Central memory CD8-positive, alpha-beta T cell (primary cell): Measurements from ENCODE around the gene SDK2.

Source experiments
- ATAC-seq: fragments of 150-1000 bp; cut with Tn5 transposase; replicated peaks from 2 replicates; pipeline ENCODE4 v1.10.0; 2022; ENCODE audit warnings: mild to moderate bottlenecking, moderate FRiP score, moderate number of reproducible peaks; ENCODE audit not compliant: poor library complexity, severe bottlenecking; ENCODE audit errors: extremely low read depth
- DNase-seq, 2 donors: peaks; one replicate each; pipeline ENCODE4 v3.0.0; 2021; ENCODE audit warnings: low spot score in 2 of 2
- H3K27ac Mint-ChIP-seq: one replicate; pipeline ENCODE4 v1.8.0; 2022; ENCODE audit warnings: low read depth, mild to moderate bottlenecking, moderate library complexity, mixed read lengths
- H3K27me3 Mint-ChIP-seq: one replicate; pipeline ENCODE4 v1.8.0; 2022; ENCODE audit warnings: mixed read lengths
- H3K36me3 Mint-ChIP-seq: one replicate; pipeline ENCODE4 v1.8.0; 2022; ENCODE audit warnings: mild to moderate bottlenecking, moderate library complexity, mixed read lengths; ENCODE audit not compliant: insufficient read depth
- H3K4me1 Mint-ChIP-seq: one replicate; pipeline ENCODE4 v1.8.0; 2022; ENCODE audit warnings: mixed read lengths
- H3K4me3 Mint-ChIP-seq: one replicate; pipeline ENCODE4 v1.8.0; 2022; ENCODE audit warnings: mild to moderate bottlenecking, moderate library complexity, mixed read lengths
- H3K9me3 Mint-ChIP-seq: one replicate; pipeline ENCODE4 v1.8.0; 2022; ENCODE audit warnings: mixed read lengths

Gene SDK2

DNA sequence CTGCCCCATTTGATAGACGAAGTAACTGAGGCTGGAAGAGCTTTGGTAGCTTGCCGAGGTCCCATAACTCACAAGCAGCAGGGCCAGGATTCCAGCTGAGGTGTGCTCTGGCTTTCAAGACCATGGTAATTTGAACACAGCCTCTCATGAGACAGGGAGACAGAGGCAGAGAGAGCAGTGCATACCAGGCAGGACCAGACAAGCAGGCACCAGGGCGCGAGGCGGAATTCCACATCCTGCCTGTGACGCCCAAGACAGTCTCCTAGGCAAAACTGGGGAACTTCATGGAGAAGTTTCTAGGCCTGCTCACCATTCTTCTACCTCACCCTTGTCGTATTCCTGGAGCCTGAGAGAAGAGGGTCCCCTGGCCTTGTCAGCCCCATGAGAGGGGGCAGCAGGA lies 19.2 kb downstream of the SDK2 start:
- H3K4me3 Mint-ChIP-seq: no peak overlapping the region
- H3K27me3 Mint-ChIP-seq: peaks cover 23% of the 10 kb centered on the region
- DNase-seq (no peak), ATAC-seq (no peak)
- H3K4me1 Mint-ChIP-seq: no peaks in the 10 kb centered on the region
- H3K36me3 Mint-ChIP-seq: no peaks in the 10 kb centered on the region
- H3K9me3 Mint-ChIP-seq: no peaks in the 10 kb centered on the region
- no peak overlapping the region for H3K27ac Mint-ChIP-seq

DNA sequence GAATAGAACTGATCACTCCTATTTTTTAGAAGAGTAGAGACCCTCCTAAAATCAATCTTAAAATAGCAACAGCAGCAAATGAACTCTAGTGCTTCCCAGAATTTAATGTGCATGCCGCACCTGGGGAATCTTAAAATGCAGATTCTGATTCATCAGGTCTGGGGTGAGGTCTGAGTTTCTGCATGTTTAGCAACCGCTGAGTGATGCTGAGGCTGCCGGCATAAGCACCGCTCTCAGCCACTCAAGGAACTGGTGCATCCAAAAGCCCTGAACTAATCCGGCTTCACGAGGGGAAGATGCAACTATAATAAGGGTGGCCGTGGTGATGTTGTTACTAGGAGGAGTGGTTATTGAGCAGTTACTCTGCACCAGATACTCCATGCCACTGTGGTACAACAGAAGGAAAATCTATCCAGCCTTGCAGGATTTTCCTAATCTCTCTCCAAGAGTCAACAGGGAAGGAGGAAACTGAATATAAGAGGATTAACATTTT lies 19.7 kb downstream of the SDK2 start:
- H3K27ac Mint-ChIP-seq: no peak overlapping the region
- no peaks in the 10 kb centered on the region for H3K36me3 Mint-ChIP-seq
- H3K27me3 Mint-ChIP-seq: peaks cover 23% of the 10 kb centered on the region
- H3K9me3 Mint-ChIP-seq: no peaks in the 10 kb centered on the region
- DNase-seq: no peak
- H3K4me3 Mint-ChIP-seq: no peak overlapping the region
- no peaks in the 10 kb centered on the region for H3K4me1 Mint-ChIP-seq
- ATAC-seq: no peak

DNA sequence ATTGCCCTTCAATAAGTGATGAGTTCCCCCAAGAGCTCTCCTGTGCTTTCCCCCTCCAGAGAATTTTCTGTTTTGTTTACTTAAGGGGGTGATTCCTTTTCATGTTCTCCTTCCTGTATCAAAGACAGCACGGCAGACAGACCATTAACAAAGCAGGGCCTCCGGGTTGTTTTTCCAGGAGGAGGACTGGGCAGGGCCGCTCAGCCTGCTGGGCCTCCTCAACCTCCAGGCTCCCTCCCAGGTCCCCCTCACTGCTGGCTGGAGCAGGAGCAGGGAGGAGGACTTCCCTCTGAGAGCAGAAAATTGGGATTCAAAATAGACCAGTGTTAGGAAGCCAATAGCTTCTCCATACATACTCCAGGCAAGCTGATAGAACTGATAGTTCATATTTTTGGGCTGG lies 20.4 kb downstream of the SDK2 start:
- no peak overlapping the region for H3K27ac Mint-ChIP-seq
- H3K27me3 Mint-ChIP-seq: peaks cover 23% of the 10 kb centered on the region
- ATAC-seq: no peak
- H3K9me3 Mint-ChIP-seq: no peaks in the 10 kb centered on the region
- DNase-seq: no peak
- H3K4me1 Mint-ChIP-seq: no peaks in the 10 kb centered on the region
- no peak overlapping the region for H3K4me3 Mint-ChIP-seq
- H3K36me3 Mint-ChIP-seq: no peaks in the 10 kb centered on the region

GRCh38 chr17:73623247-73623646 lies 21.0 kb downstream of the SDK2 start:
- Mint-ChIP-seq H3K4me3 (no peak overlapping the region), H3K9me3 (no peaks in the 10 kb centered on the region), H3K27me3 (peaks cover 23% of the 10 kb centered on the region), H3K36me3 (no peaks in the 10 kb centered on the region), H3K4me1 (no peaks in the 10 kb centered on the region), H3K27ac (no peak overlapping the region)
- no peak for DNase-seq
- no peak for ATAC-seq

- ATAC-seq (no peak), DNase-seq (no peak)
- Mint-ChIP-seq H3K9me3 (no peaks in the 10 kb centered on the region), H3K4me1 (no peaks in the 10 kb centered on the region), H3K4me3 (no peak overlapping the region), H3K27me3 (peaks cover 21% of the 10 kb centered on the region), H3K36me3 (no peaks in the 10 kb centered on the region), H3K27ac (no peak overlapping the region)
Measured at GRCh38 chr17:73622381-73622780, 21.9 kb downstream of the SDK2 start.

GRCh38 chr17:73621685-73622084 lies 22.6 kb downstream of the SDK2 start:
- no peaks in the 10 kb centered on the region for H3K36me3 Mint-ChIP-seq
- no peak overlapping the region for H3K27ac Mint-ChIP-seq
- ATAC-seq: no peak
- H3K27me3 Mint-ChIP-seq: peaks cover 18% of the 10 kb centered on the region
- H3K4me1 Mint-ChIP-seq: no peaks in the 10 kb centered on the region
- no peak overlapping the region for H3K4me3 Mint-ChIP-seq
- H3K9me3 Mint-ChIP-seq: no peaks in the 10 kb centered on the region
- no peak for DNase-seq

GRCh38 chr17:73620414-73620813 lies 23.8 kb downstream of the SDK2 start:
- DNase-seq (no peak), ATAC-seq (no peak)
- Mint-ChIP-seq H3K4me1 (no peaks in the 10 kb centered on the region), H3K27ac (no peak overlapping the region), H3K4me3 (no peak overlapping the region), H3K36me3 (no peaks in the 10 kb centered on the region), H3K27me3 (peaks cover 28% of the 10 kb centered on the region), H3K9me3 (no peaks in the 10 kb centered on the region)

DNA sequence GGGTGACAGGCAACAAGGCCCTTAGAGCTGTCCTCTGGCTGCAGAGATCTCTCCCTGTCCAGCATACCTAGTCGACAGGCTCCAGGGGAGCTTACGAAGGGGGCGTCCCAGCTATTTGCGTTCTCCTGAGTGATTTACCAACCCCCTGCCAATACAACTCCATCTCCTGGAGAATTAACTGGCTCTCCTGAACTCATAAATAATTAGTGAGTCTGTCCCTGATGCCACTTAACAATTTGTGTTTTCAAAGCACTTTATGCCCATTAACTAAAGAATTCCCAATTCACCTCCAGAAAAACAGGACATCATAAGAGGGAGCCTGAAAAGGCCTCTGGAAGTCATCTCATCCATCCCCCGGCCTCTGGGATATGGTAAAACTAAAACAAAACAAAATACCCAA lies 26.7 kb downstream of the SDK2 start:
- peaks cover 15% of the 10 kb centered on the region for H3K27me3 Mint-ChIP-seq
- ATAC-seq (no peak), DNase-seq (no peak)
- no peaks in the 10 kb centered on the region for H3K36me3 Mint-ChIP-seq
- no peak overlapping the region for H3K27ac Mint-ChIP-seq
- no peaks in the 10 kb centered on the region for H3K4me1 Mint-ChIP-seq
- H3K9me3 Mint-ChIP-seq: no peaks in the 10 kb centered on the region
- H3K4me3 Mint-ChIP-seq: no peak overlapping the region

DNA sequence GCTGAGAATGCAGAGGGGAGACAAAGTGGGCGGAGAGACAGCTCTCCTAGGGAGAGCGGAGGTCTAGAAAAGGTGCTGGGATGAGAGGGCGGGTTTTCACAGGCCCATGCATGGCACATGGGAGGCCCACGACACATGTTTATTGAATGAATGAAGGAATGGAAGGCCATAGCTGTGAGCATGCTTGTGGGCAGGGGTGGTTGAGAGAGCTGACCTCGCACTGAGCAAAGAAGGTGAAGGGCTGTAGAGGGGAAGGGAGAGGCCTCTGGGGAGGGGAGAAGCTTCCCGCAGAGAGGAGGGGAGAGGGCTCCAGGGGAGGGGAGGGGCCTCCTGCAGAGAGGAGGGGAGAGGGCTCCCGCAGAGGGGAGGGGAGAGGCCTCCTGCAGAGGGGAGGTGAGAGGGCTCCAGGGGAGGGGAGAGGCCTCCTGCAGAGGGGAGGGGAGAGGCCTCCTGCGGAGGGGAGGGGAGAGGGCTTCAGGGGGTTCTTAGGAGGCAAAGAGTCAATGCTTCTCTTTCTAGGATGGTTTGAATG lies 27.3 kb downstream of the SDK2 start:
- Mint-ChIP-seq H3K36me3 (no peaks in the 10 kb centered on the region), H3K27ac (no peak overlapping the region)

DNA sequence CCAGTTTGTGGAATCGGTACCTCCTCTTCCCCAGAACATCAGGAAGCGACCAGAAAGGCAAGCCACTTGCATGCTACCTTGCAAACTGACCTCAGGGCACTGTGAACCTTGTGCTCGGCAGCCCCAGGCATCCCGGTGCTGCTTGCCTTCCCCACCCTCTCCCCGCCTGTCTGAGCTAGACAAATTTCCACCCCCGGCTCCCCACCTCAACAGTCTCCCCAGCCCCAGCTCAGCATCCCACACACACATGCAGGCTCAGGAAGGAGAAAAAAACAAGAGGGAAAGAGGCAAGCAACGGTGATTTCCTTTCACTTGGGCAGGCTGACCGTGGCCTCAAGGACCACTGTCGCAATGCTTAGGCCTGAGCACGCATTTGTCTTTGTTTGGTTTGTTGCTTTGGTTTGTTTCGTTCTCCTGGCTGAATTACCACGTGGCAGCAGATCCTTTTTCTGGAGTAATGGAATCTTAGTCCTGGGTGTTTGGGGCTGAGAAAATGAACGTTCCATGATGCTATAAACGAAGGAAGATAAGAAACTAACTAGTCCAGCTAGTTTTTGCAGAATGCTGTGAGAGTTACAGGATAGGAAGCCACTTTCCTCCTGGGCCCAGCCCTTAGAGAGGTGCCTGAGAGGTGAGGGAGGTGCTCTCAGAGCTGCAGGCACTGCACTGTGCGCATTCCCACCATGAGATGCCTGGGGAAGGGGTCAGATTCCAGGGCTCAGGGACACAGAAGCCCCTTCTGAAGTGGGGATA lies 27.9 kb downstream of the SDK2 start:
- H3K9me3 Mint-ChIP-seq: no peaks in the 10 kb centered on the region
- H3K4me3 Mint-ChIP-seq: no peak overlapping the region
- no peaks in the 10 kb centered on the region for H3K4me1 Mint-ChIP-seq
- ATAC-seq (no peak), DNase-seq (no peak)
- no peaks in the 10 kb centered on the region for H3K36me3 Mint-ChIP-seq
- no peak overlapping the region for H3K27ac Mint-ChIP-seq
- peaks cover 13% of the 10 kb centered on the region for H3K27me3 Mint-ChIP-seq

More for the DNA sequence above, 27.3 kb downstream of the SDK2 start:
- no peaks in the 10 kb centered on the region for H3K4me1 Mint-ChIP-seq
- H3K27me3 Mint-ChIP-seq: peaks cover 13% of the 10 kb centered on the region
- ATAC-seq (no peak), DNase-seq (no peak)
- no peaks in the 10 kb centered on the region for H3K9me3 Mint-ChIP-seq
- no peak overlapping the region for H3K4me3 Mint-ChIP-seq

- ATAC-seq (no peak), DNase-seq (no peak)
- H3K9me3 Mint-ChIP-seq: no peaks in the 10 kb centered on the region
- no peaks in the 10 kb centered on the region for H3K36me3 Mint-ChIP-seq
- no peak overlapping the region for H3K27ac Mint-ChIP-seq
- H3K27me3 Mint-ChIP-seq: peaks cover 14% of the 10 kb centered on the region
- H3K4me3 Mint-ChIP-seq: no peak overlapping the region
- no peaks in the 10 kb centered on the region for H3K4me1 Mint-ChIP-seq
Measured at GRCh38 chr17:73614256-73614655, 30.0 kb downstream of the SDK2 start.

- Mint-ChIP-seq H3K9me3 (no peaks in the 10 kb centered on the region), H3K4me1 (peaks cover 4% of the 10 kb centered on the region), H3K4me3 (no peak overlapping the region), H3K27ac (no peak overlapping the region), H3K27me3 (peaks cover 21% of the 10 kb centered on the region), H3K36me3 (no peaks in the 10 kb centered on the region)
- no peak for DNase-seq
- no peak for ATAC-seq
Measured at GRCh38 chr17:73613271-73614233, 30.7 kb downstream of the SDK2 start.
